Fibroblast of gingiva (primary cell): Measurements from ENCODE around the gene PIAS4.

ENCODE experiments used
- DNase-seq: peaks from one replicate; pipeline ENCODE4 v3.0.0-alpha.2; 2011; ENCODE audit warnings: low read depth

PIAS4 gene

GRCh38 chr19:4023600-4024398 is 16.3 kb downstream of the PIAS4 start:
- no peak for DNase-seq

GRCh38 chr19:4025317-4025716 is 17.8 kb downstream of the PIAS4 start:
- DNase-seq: no peak

GRCh38 chr19:4027146-4027545 is 19.6 kb downstream of the PIAS4 start:
- no peak for DNase-seq

GRCh38 chr19:4028334-4029246 is 21.1 kb downstream of the PIAS4 start:
- no peak for DNase-seq

- DNase-seq: no peak
These were observed 21.7 kb downstream of the PIAS4 start for GRCh38 chr19:4029247-4029614.

- DNase-seq: no peak
These were observed 23.0 kb downstream of the PIAS4 start for GRCh38 chr19:4030552-4030951.

- DNase-seq: no peak
These were observed 23.4 kb downstream of the PIAS4 start for GRCh38 chr19:4030981-4031380.

- DNase-seq: no peak
These were observed 23.9 kb downstream of the PIAS4 start for GRCh38 chr19:4031420-4031819.

- no peak for DNase-seq
These were observed 24.9 kb downstream of the PIAS4 start for GRCh38 chr19:4032436-4032835.

- no peak for DNase-seq
These were observed 25.8 kb downstream of the PIAS4 start for GRCh38 chr19:4033028-4033956.

GRCh38 chr19:4034048-4035017 is 26.8 kb downstream of the PIAS4 start:
- DNase-seq: no peak

GRCh38 chr19:4035018-4035566 is 27.6 kb downstream of the PIAS4 start:
- DNase-seq: no peak

GRCh38 chr19:4035582-4035981 is 28.0 kb downstream of the PIAS4 start:
- peak; percentile 28 for DNase-seq

GRCh38 chr19:4036576-4037300 is 29.2 kb downstream of the PIAS4 start:
- DNase-seq: no peak

GRCh38 chr19:4037301-4037949 is 29.9 kb downstream of the PIAS4 start:
- no peak for DNase-seq

- DNase-seq: no peak
These were observed 30.5 kb downstream of the PIAS4 start for GRCh38 chr19:4038057-4038456.

GRCh38 chr19:4038661-4039423 is 31.3 kb downstream of the PIAS4 start:
- no peak for DNase-seq

GRCh38 chr19:4042064-4042730 is 34.7 kb downstream of the PIAS4 start:
- DNase-seq: no peak
